Measurements from ENCODE around the gene GULP1. TPM values are rescaled to one million over a fixed set of nuclear protein-coding genes. Genes with fewer than 3 reads are reported as not detected.

Gene GULP1
- total and polyA plus RNA-seq, 2 of the 13 experiments (the other 11 are each of a cell fraction or from before 2014, with no cell fraction given), result 0.15 TPM; not detected in 1

- Histone ChIP-seq H3K36me3 (replicated peaks in 1 of 2; ENCODE audit: control insufficient read depth in 1 of 2, insufficient read depth in 2 of 2, low read length in 2 of 2) (no peaks in the 10 kb centered on the region), H2AFZ (ENCODE audit: low read length) (no peak overlapping the region), H3K27ac (ENCODE audit: extremely low read length, insufficient read depth, low read length) (no peak overlapping the region), H3K4me2 (ENCODE audit: low read depth, low read length) (no peak overlapping the region), H3K4me3 (replicated peaks in 1 of 3; ENCODE audit: insufficient read depth in 1 of 3, low read depth in 2 of 3, low read length in 3 of 3) (no peak overlapping the region), H3K9me3 (ENCODE audit: low read length) (no peaks in the 10 kb centered on the region), H3K4me1 (ENCODE audit: insufficient read depth, low read length) (no peaks in the 10 kb centered on the region), H4K20me1 (ENCODE audit: insufficient read depth, low read length) (no peaks in the 10 kb centered on the region), H3K79me2 (ENCODE audit: insufficient read depth, low read length) (no peaks in the 10 kb centered on the region), H3K27me3 (ENCODE audit: control insufficient read depth in 1 of 2, insufficient read depth in 2 of 2, low read length in 2 of 2) (no peaks in the 10 kb centered on the region), H3K9ac (ENCODE audit: insufficient read depth, low read depth, low read length) (no peak overlapping the region)
- BruUV-seq (replicated peaks), result no TSS peak
- POLR2A ChIA-PET, result no interaction called here
- DNase-seq (ENCODE audit: low spot score) (no peak), ATAC-seq (no peak), FAIRE-seq (no peak)
- intact Hi-C loops (cut with micrococcal nuclease; ENCODE audit: unreplicated experiment), result no loop called here
- CTCF ChIA-PET (ENCODE audit: low intra/inter-chr PET ratio, low total read pairs), result no interaction called here
- in situ Hi-C loops (cut with HindIII; ENCODE audit: extremely low pct_ligation_motif_present, low pct_unique_long_range_greater_than_20kb), result no loop called here
- TF ChIP-seq TBX3 (IDR thresholded peaks at IDR 0.05; ENCODE audit: borderline replicate concordance), result no peak
- no peak for TF ChIP-seq MTA1 (CRISPR knock-in tag; IDR thresholded peaks at IDR 0.05; ENCODE audit: borderline replicate concordance)
- no peak for TF ChIP-seq ZSCAN29 (CRISPR knock-in tag; conservative IDR thresholded peaks at IDR 0.05)
These were observed 148.3 kb downstream of the GULP1 start for GRCh38 chr2:188439986-188440385.

- FAIRE-seq (no peak), ATAC-seq (no peak), DNase-seq (ENCODE audit: low spot score) (no peak)
- 4% methylated on average over 3 of the region's 3 CpGs for WGBS (ENCODE audit: low lambda C conversion rate)
- H3K79me2 ChIP-seq (ENCODE audit: insufficient read depth, low read length), result no peaks in the 10 kb centered on the region
- no peaks in the 10 kb centered on the region for H3K4me1 ChIP-seq (ENCODE audit: insufficient read depth, low read length)
- intact Hi-C loops (cut with micrococcal nuclease; ENCODE audit: unreplicated experiment), result no loop called here
- CTCF ChIA-PET (ENCODE audit: low intra/inter-chr PET ratio, low total read pairs), result no interaction called here
- no peak overlapping the region for H3K9ac ChIP-seq (ENCODE audit: insufficient read depth, low read depth, low read length)
- no peak overlapping the region for H2AFZ ChIP-seq (ENCODE audit: low read length)
- POLR2A ChIA-PET, result no interaction called here
- H3K27me3 ChIP-seq (ENCODE audit: control insufficient read depth in 1 of 2, insufficient read depth in 2 of 2, low read length in 2 of 2), result no peaks in the 10 kb centered on the region
- H4K20me1 ChIP-seq (ENCODE audit: insufficient read depth, low read length), result no peaks in the 10 kb centered on the region
- in situ Hi-C loops (cut with HindIII; ENCODE audit: extremely low pct_ligation_motif_present, low pct_unique_long_range_greater_than_20kb), result no loop called here
- no peak overlapping the region for H3K27ac ChIP-seq (ENCODE audit: extremely low read length, insufficient read depth, low read length)
- no peak overlapping the region for H3K4me2 ChIP-seq (ENCODE audit: low read depth, low read length)
- no peaks in the 10 kb centered on the region for H3K9me3 ChIP-seq (ENCODE audit: low read length)
- no peak overlapping the region for H3K4me3 ChIP-seq (replicated peaks in 1 of 3; ENCODE audit: insufficient read depth in 1 of 3, low read depth in 2 of 3, low read length in 3 of 3)
- no TSS peak for BruUV-seq (replicated peaks)
- H3K36me3 ChIP-seq (replicated peaks in 1 of 2; ENCODE audit: control insufficient read depth in 1 of 2, insufficient read depth in 2 of 2, low read length in 2 of 2), result no peaks in the 10 kb centered on the region
- no peak for TF ChIP-seq KLF11 (CRISPR knock-in tag; IDR thresholded peaks at IDR 0.05)
- TF ChIP-seq, protein P1, sequence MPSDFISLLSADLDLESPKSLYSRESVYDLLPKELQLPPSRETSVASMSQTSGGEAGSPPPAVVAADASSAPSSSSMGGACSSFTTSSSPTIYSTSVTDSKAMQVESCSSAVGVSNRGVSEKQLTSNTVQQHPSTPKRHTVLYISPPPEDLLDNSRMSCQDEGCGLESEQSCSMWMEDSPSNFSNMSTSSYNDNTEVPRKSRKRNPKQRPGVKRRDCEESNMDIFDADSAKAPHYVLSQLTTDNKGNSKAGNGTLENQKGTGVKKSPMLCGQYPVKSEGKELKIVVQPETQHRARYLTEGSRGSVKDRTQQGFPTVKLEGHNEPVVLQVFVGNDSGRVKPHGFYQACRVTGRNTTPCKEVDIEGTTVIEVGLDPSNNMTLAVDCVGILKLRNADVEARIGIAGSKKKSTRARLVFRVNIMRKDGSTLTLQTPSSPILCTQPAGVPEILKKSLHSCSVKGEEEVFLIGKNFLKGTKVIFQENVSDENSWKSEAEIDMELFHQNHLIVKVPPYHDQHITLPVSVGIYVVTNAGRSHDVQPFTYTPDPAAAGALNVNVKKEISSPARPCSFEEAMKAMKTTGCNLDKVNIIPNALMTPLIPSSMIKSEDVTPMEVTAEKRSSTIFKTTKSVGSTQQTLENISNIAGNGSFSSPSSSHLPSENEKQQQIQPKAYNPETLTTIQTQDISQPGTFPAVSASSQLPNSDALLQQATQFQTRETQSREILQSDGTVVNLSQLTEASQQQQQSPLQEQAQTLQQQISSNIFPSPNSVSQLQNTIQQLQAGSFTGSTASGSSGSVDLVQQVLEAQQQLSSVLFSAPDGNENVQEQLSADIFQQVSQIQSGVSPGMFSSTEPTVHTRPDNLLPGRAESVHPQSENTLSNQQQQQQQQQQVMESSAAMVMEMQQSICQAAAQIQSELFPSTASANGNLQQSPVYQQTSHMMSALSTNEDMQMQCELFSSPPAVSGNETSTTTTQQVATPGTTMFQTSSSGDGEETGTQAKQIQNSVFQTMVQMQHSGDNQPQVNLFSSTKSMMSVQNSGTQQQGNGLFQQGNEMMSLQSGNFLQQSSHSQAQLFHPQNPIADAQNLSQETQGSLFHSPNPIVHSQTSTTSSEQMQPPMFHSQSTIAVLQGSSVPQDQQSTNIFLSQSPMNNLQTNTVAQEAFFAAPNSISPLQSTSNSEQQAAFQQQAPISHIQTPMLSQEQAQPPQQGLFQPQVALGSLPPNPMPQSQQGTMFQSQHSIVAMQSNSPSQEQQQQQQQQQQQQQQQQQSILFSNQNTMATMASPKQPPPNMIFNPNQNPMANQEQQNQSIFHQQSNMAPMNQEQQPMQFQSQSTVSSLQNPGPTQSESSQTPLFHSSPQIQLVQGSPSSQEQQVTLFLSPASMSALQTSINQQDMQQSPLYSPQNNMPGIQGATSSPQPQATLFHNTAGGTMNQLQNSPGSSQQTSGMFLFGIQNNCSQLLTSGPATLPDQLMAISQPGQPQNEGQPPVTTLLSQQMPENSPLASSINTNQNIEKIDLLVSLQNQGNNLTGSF (CRISPR knock-in tag; IDR thresholded peaks at IDR 0.05), result no peak
- TF ChIP-seq, protein P2, sequence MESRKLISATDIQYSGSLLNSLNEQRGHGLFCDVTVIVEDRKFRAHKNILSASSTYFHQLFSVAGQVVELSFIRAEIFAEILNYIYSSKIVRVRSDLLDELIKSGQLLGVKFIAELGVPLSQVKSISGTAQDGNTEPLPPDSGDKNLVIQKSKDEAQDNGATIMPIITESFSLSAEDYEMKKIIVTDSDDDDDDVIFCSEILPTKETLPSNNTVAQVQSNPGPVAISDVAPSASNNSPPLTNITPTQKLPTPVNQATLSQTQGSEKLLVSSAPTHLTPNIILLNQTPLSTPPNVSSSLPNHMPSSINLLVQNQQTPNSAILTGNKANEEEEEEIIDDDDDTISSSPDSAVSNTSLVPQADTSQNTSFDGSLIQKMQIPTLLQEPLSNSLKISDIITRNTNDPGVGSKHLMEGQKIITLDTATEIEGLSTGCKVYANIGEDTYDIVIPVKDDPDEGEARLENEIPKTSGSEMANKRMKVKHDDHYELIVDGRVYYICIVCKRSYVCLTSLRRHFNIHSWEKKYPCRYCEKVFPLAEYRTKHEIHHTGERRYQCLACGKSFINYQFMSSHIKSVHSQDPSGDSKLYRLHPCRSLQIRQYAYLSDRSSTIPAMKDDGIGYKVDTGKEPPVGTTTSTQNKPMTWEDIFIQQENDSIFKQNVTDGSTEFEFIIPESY (CRISPR knock-in tag; IDR thresholded peaks at IDR 0.05), result no peak
- TF ChIP-seq CAMTA2 (CRISPR knock-in tag; IDR thresholded peaks at IDR 0.05; ENCODE audit: borderline replicate concordance), result no peak
- TF ChIP-seq ZNF101 (CRISPR knock-in tag; IDR thresholded peaks at IDR 0.05; ENCODE audit: borderline replicate concordance, low read depth), result no peak
- no peak for TF ChIP-seq IKZF5 (CRISPR knock-in tag; IDR thresholded peaks at IDR 0.05)
- TF ChIP-seq MED8 (CRISPR knock-in tag; IDR thresholded peaks at IDR 0.05; ENCODE audit: insufficient replicate concordance), result no peak
- TF ChIP-seq ZNF432 (CRISPR knock-in tag; IDR thresholded peaks at IDR 0.05; ENCODE audit: borderline replicate concordance), result no peak
These were observed 149.2 kb downstream of the GULP1 start for GRCh38 chr2:188440849-188441248.

All from HepG2 (cell line).